ENCODE data around the gene KSR1. TPM values are rescaled to one million over a fixed set of nuclear protein-coding genes. Genes with fewer than 3 reads are reported as not detected.

KSR1 gene
- total RNA-seq, 1 donor from 2014 or later = 40.3 TPM

GRCh38 chr17:27577121-27577761 is 121.0 kb downstream of the KSR1 start:
- Histone ChIP-seq H3K27ac (peak overlapping the region; percentile 59), H3K4me3 (no peak overlapping the region), H3K9me3 (no peaks in the 10 kb centered on the region), H3K4me1 (peaks cover 33% of the 10 kb centered on the region), H3K36me3 (no peaks in the 10 kb centered on the region), H3K27me3 (no peaks in the 10 kb centered on the region)
- no peak for TF ChIP-seq POLR2A (IDR thresholded peaks at IDR 0.05)
- no peak for TF ChIP-seq CTCF (IDR thresholded peaks at IDR 0.05)
- TF ChIP-seq POLR2AphosphoS5 (IDR thresholded peaks at IDR 0.05; ENCODE audit: insufficient read depth in 1 of 2, low read depth in 1 of 2) = no peak
- DNase-seq (ENCODE audit: extremely low spot score in 2 of 2) = no peak
- intact Hi-C loops (cut with DNase I) = no loop called here

- peak overlapping the region; percentile 59 for H3K27ac ChIP-seq
- H3K36me3 ChIP-seq = peaks cover 0 to 5% of the 10 kb centered on the region in 2 donors
- no peaks in the 10 kb centered on the region for H3K27me3 ChIP-seq
- intact Hi-C loops (cut with DNase I) = no loop called here
- TF ChIP-seq CTCF (IDR thresholded peaks at IDR 0.05) = no peak
- TF ChIP-seq POLR2A (IDR thresholded peaks at IDR 0.05) = no peak
- no peak for TF ChIP-seq POLR2AphosphoS5 (IDR thresholded peaks at IDR 0.05; ENCODE audit: insufficient read depth in 1 of 2, low read depth in 1 of 2)
- H3K4me3 ChIP-seq = no peak overlapping the region
- H3K9me3 ChIP-seq = no peaks in the 10 kb centered on the region
- no peak for DNase-seq (ENCODE audit: extremely low spot score in 2 of 2)
- H3K4me1 ChIP-seq = peaks cover 32% of the 10 kb centered on the region
Observed at GRCh38 chr17:27577884-27578717, 121.9 kb downstream of the KSR1 start.

- peaks cover 26% of the 10 kb centered on the region for H3K4me1 ChIP-seq
- peaks cover 0 to 9% of the 10 kb centered on the region in 2 donors for H3K36me3 ChIP-seq
- DNase-seq (ENCODE audit: extremely low spot score in 2 of 2) = no peak
- H3K9me3 ChIP-seq = no peaks in the 10 kb centered on the region
- H3K27ac ChIP-seq = no peak overlapping the region
- no peaks in the 10 kb centered on the region for H3K27me3 ChIP-seq
- intact Hi-C loops (cut with DNase I) = no loop called here
- H3K4me3 ChIP-seq = no peak overlapping the region
- no peak for TF ChIP-seq POLR2A (IDR thresholded peaks at IDR 0.05)
Observed at GRCh38 chr17:27578718-27579085, 122.5 kb downstream of the KSR1 start.

- intact Hi-C loops (cut with DNase I) = no loop called here
- Histone ChIP-seq H3K27ac (no peak overlapping the region), H3K4me1 (peaks cover 20% of the 10 kb centered on the region), H3K9me3 (no peaks in the 10 kb centered on the region), H3K36me3 (peaks cover 0 to 12% of the 10 kb centered on the region in 2 donors), H3K27me3 (no peaks in the 10 kb centered on the region), H3K4me3 (no peak overlapping the region)
- TF ChIP-seq POLR2AphosphoS5 (IDR thresholded peaks at IDR 0.05; ENCODE audit: insufficient read depth in 1 of 2, low read depth in 1 of 2) (no peak), CTCF (IDR thresholded peaks at IDR 0.05) (no peak), POLR2A (IDR thresholded peaks at IDR 0.05) (no peak)
- DNase-seq (ENCODE audit: extremely low spot score in 2 of 2) = no peak
Observed at GRCh38 chr17:27579304-27579703, 123.1 kb downstream of the KSR1 start.

GRCh38 chr17:27579897-27580321 is 123.7 kb downstream of the KSR1 start:
- H3K36me3 ChIP-seq = peaks cover 0 to 12% of the 10 kb centered on the region in 2 donors
- no peak overlapping the region for H3K27ac ChIP-seq
- intact Hi-C loops (cut with DNase I) = no loop called here

More at GRCh38 chr17:27579897-27580321, 123.7 kb downstream of the KSR1 start:
- H3K4me3 ChIP-seq = no peak overlapping the region
- H3K4me1 ChIP-seq = peaks cover 17% of the 10 kb centered on the region
- no peaks in the 10 kb centered on the region for H3K27me3 ChIP-seq
- TF ChIP-seq POLR2AphosphoS5 (IDR thresholded peaks at IDR 0.05; ENCODE audit: insufficient read depth in 1 of 2, low read depth in 1 of 2) = no peak
- no peak for TF ChIP-seq CTCF (IDR thresholded peaks at IDR 0.05)
- no peak for TF ChIP-seq POLR2A (IDR thresholded peaks at IDR 0.05)
- no peaks in the 10 kb centered on the region for H3K9me3 ChIP-seq
- no peak for DNase-seq (ENCODE audit: extremely low spot score in 2 of 2)

Measured in vagina (tissue), 2 donors.